H1 (cell line): Measurements from ENCODE around the gene SRY.

ENCODE experiments used
- BCL11A ChIP-seq, 2 experiments: IDR thresholded peaks; one replicate each; pipeline ENCODE4 v1.6.1; 2011; ENCODE audit warnings: low read depth in 2 of 2, low read length in 2 of 2, mild to moderate bottlenecking in 2 of 2
- CEBPB ChIP-seq: IDR thresholded peaks from 2 replicates; pipeline ENCODE4 v1.6.1; 2012; ENCODE audit warnings: low read depth, low read length
- CREB1 ChIP-seq: IDR thresholded peaks from 2 replicates; pipeline ENCODE4 v1.6.1; 2012; ENCODE audit warnings: inconsistent platforms
- EP300 ChIP-seq, 2 experiments: IDR thresholded peaks; 1 replicate in 1 of 2; 2 replicates in 1 of 2; pipeline ENCODE4 v1.6.1; 2011 to 2012; ENCODE audit warnings: low read depth in 2 of 2, low read length in 2 of 2, mild to moderate bottlenecking in 2 of 2, borderline replicate concordance in 1 of 2, inconsistent platforms in 1 of 2, moderate library complexity in 1 of 2
- HDAC6 ChIP-seq: IDR thresholded peaks from one replicate; pipeline ENCODE4 v1.7.1; 2012; ENCODE audit warnings: low read depth, mild to moderate bottlenecking, inconsistent platforms, low read length, moderate library complexity
- NANOG ChIP-seq: IDR thresholded peaks from 2 replicates; pipeline ENCODE4 v1.6.1; 2011; ENCODE audit warnings: low read length, low read depth, mild to moderate bottlenecking, inconsistent platforms; ENCODE audit not compliant: insufficient read depth, poor library complexity, severe bottlenecking
- POLR2A ChIP-seq, 2 experiments: IDR thresholded peaks; 1 replicate in 1 of 2; 2 replicates in 1 of 2; pipeline ENCODE4 v1.6.1; 2011; ENCODE audit warnings: low read depth in 2 of 2, low read length in 2 of 2, mild to moderate bottlenecking in 2 of 2; ENCODE audit errors: control extremely low read depth in 1 of 2
- SP1 ChIP-seq: IDR thresholded peaks from 2 replicates; pipeline ENCODE4 v1.6.1; 2011; ENCODE audit warnings: low read depth, low read length
- SP2 ChIP-seq: IDR thresholded peaks from 2 replicates; pipeline ENCODE4 v1.6.1; 2012; ENCODE audit warnings: mild to moderate bottlenecking, low read length, inconsistent platforms
- TAF7 ChIP-seq: optimal IDR thresholded peaks from 2 replicates; pipeline ENCODE3; 2011; ENCODE audit warnings: low read depth, mild to moderate bottlenecking, inconsistent platforms, low read length, moderate library complexity, borderline replicate concordance
- TCF12 ChIP-seq: IDR thresholded peaks from 2 replicates; pipeline ENCODE4 v1.6.1; 2011; ENCODE audit warnings: low read depth, mild to moderate bottlenecking, low read length
- ZNF274 ChIP-seq: IDR thresholded peaks from 2 replicates; pipeline ENCODE4 v1.7.0; 2012; ENCODE audit warnings: low read length, borderline replicate concordance; ENCODE audit errors: extremely low read depth
- TF ChIP-seq, protein P1 (sequence below), 3 experiments: IDR thresholded peaks; 1 replicate in 2 of 3; 2 replicates in 1 of 3; pipeline versions ENCODE4 v1.5.1 to v1.6.1; 2011; ENCODE audit warnings: low read length in 3 of 3, mild to moderate bottlenecking in 3 of 3, inconsistent platforms in 2 of 3, low read depth in 1 of 3, moderate library complexity in 1 of 3; ENCODE audit not compliant: insufficient read depth in 1 of 3; ENCODE audit errors: control extremely low read depth in 1 of 3

DNA sequence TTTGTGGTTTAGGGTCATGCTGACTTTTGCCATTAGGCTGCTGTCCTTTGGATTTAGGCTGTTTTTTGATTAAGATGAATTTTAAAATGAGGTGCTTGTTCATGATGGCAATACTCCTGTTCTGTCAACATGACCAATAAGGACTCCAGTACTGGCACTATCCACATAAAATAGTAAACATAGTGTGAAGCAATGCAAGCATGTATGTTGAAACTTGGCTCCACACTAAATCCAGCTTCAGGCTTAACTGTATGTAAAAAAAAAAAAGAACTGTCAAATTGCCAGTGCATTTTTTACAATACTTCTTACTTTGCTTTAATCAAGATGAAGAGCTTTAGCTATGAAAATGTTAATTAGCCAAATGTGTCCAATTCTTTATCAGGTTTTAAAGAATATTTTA, 47.7 kb upstream of the SRY start:
- TF ChIP-seq, protein P1, sequence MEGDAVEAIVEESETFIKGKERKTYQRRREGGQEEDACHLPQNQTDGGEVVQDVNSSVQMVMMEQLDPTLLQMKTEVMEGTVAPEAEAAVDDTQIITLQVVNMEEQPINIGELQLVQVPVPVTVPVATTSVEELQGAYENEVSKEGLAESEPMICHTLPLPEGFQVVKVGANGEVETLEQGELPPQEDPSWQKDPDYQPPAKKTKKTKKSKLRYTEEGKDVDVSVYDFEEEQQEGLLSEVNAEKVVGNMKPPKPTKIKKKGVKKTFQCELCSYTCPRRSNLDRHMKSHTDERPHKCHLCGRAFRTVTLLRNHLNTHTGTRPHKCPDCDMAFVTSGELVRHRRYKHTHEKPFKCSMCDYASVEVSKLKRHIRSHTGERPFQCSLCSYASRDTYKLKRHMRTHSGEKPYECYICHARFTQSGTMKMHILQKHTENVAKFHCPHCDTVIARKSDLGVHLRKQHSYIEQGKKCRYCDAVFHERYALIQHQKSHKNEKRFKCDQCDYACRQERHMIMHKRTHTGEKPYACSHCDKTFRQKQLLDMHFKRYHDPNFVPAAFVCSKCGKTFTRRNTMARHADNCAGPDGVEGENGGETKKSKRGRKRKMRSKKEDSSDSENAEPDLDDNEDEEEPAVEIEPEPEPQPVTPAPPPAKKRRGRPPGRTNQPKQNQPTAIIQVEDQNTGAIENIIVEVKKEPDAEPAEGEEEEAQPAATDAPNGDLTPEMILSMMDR (IDR thresholded peaks at IDR 0.05; ENCODE audit: control extremely low read depth in 1 of 3, insufficient read depth in 1 of 3, low read depth in 1 of 3, low read length in 3 of 3) = no peak
- TF ChIP-seq SP1 (no peak), TCF12 (no peak), CREB1 (no peak), BCL11A (IDR thresholded peaks at IDR 0.05; ENCODE audit: low read depth in 2 of 2, low read length in 2 of 2) (no peak), POLR2A (IDR thresholded peaks at IDR 0.05; ENCODE audit: control extremely low read depth in 1 of 2, low read depth in 2 of 2, low read length in 2 of 2) (no peak), SP2 (no peak), TAF7 (no peak), EP300 (IDR thresholded peaks at IDR 0.05; ENCODE audit: borderline replicate concordance in 1 of 2, low read depth in 2 of 2, low read length in 2 of 2) (no peak), NANOG (no peak), CEBPB (no peak), ZNF274 (no peak), HDAC6 (no peak)
